HG03108 (cell line): Measurements from ENCODE around the gene ETHE1.
A peak's percentile ranks its signal among the peaks of the same experiment; 100 is the strongest.
"Not testable (repeated sequence)": the region's sequence is repeated elsewhere in the genome, so short reads cannot be mapped to it uniquely, and the experiment has no call there.

Source experiments
- ATAC-seq: cut with Tn5 transposase; IDR thresholded peaks from one replicate; pipeline ENCODE4 v1.9.1; 2021; ENCODE audit warnings: moderate library complexity; ENCODE audit not compliant: unreplicated experiment

Gene ETHE1

GRCh38 chr19:43552616-43553015, 25.6 kb upstream of the ETHE1 start:
- no peak for ATAC-seq

DNA sequence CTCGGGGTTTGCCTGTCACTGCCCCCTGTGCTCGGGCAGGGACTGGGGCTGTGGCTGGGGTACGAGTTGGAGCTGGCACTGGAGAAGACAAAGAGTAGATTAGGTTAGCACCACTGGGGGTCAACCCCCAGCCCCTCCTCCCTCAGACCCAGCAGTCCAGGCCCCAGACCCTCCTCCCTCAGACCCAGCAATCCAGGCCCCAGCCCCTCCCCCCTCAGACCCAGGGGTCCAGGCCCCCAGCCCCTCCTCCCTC, 25.1 kb upstream of the ETHE1 start:
- ATAC-seq, result no peak

- ATAC-seq, result no peak
These were observed 24.6 kb upstream of the ETHE1 start for GRCh38 chr19:43551399-43552197.

DNA sequence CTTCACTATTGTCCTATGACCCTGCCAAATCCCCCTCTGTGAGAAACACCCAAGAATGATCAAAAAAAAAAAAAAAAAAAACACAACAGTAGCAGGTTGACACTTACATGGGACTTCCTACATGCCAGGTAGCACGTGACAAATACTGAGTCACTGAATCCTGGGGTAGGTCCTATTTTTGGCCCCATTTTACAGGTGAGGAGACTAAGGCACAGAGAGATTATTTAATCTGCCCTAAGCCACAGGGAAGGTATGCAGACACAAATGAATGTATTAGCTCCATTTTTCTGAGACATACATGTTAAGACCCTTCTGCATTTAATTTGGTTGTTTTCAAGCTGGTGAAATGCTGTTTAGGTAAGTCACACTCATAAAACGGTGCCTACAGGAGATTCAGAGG, 21.7 kb upstream of the ETHE1 start:
- ATAC-seq, result no peak

DNA sequence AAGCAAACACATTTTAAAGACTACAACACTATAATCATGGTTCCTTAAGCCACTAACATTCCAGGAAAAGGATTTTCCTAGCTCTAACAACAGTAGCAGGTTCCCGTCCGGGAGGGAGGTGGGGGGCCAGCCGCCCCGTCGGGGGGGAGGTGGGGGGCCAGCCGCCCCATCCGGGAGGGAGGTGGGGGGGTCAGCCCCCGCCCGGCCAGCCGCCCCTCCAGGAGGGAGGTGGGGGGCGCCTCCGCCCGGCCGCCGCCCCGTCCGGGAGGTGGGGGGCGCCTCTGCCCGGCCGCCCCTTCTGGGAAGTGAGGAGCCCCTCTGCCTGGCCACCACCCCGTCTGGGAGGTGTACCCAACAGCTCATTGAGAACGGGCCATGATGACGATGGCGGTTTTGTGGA, 20.9 kb upstream of the ETHE1 start:
- not testable (repeated sequence) for ATAC-seq

DNA sequence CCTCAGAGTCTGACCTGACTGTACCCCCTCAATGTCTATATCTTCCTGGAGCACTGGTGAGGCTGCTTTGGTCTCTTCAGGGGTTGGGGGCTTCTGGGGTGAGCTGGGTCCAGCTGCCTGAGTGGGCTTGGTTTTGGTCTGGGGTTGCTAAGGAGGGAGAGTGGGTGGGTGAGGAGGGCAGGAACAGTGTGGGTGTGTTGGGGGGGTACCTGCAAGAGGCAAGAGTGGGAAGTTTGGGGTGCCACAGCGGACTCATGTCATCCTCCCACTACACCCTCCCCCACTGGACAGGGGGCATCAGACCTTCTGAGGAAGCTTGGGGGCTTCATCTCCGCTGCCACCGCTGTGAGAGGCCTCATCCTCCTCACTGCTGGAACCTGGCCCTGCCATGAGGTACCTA, 19.6 kb upstream of the ETHE1 start:
- ATAC-seq, result no peak

GRCh38 chr19:43545981-43546380, 19.0 kb upstream of the ETHE1 start:
- no peak for ATAC-seq

GRCh38 chr19:43545276-43545675, 18.3 kb upstream of the ETHE1 start:
- ATAC-seq, result no peak

DNA sequence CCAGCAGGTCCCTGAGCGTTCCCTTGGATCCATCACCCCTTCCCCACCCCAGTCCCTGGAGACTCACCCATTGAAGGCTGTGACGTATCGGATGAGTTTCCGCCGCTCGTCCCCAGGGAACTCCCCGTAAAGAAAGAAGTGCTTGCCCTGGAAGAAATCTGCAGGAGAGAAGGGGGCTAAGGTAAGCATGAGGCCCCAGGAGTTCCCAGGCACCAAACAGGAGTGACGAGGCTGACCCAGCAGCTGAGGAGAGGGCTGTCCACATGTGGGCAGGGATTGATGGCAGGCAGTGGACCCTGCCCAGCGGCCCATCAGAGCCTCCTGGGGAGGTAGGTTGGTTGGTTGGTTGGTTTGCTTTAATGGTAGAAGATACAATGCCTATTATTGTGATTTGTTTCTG, 17.1 kb upstream of the ETHE1 start:
- no peak for ATAC-seq

GRCh38 chr19:43541920-43542650, 15.1 kb upstream of the ETHE1 start:
- no peak for ATAC-seq

- no peak for ATAC-seq
These were observed 13.4 kb upstream of the ETHE1 start for GRCh38 chr19:43540381-43540780.

- ATAC-seq, result no peak
These were observed 11.9 kb upstream of the ETHE1 start for GRCh38 chr19:43538922-43539321.

GRCh38 chr19:43534816-43535761, 8.1 kb upstream of the ETHE1 start:
- no peak for ATAC-seq

DNA sequence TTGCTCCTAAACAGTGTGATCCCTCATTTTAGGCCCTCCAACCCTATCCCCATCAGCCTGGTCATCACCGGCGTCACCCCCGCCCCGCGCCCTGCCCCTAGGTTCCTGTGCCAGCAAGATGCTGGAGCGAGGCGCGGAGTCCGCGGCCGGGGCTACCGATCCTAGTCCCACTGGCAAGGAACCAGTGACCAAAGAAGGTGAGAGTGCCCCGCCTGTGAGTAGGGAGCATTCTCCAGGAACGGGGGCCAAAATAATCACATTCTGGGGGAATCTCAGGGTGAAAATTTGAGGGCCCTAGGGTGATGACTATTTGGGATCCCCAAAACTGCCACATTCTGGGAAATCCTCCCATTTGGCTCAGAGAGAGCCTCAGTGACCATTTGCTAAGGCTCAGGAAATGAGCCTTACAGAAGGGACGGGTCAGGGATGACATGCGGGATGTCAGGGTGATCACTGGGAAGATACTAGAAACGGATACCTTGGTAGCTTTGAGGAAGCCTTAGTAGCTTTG, 7.4 kb upstream of the ETHE1 start:
- no peak for ATAC-seq

- peak; percentile 39 for ATAC-seq
These were observed 6.7 kb upstream of the ETHE1 start for GRCh38 chr19:43533546-43534304.

DNA sequence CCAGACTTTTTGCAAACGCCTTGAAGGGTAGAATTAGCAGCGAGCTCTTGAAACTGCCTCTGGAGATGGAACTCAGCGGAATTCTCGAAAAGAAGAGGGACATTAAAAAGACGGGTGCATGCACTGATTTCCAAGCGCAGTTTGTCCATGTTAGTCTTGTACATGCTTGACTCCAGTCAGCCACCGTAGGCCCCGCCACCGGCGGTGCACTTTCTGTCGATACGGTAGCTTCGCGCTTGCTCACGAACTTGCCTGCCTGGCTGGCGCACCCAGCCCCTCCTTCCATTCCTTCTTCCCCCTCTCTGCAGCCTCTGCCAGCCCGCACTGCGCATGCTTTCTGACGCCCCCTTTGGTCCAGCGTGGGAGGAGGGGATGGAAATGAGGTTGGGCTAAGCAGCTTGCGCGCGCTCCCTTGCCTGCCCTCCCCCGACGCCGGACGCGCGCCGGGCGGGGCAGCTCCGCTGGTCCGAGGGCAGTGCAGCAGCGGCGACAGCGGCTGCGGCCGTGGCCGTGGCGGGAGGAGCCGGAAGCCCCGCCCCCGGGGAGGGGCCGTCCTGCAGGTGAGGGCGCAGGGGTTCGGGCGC, 6.1 kb upstream of the ETHE1 start, which contains the start of gene ZNF575:
TSS of gene ZNF575 (plus strand) at position 227 of the 584 bp plus-strand sequence. CDS start 1,235 bp downstream, outside the sequence.
- peak; percentile 54 for ATAC-seq

DNA sequence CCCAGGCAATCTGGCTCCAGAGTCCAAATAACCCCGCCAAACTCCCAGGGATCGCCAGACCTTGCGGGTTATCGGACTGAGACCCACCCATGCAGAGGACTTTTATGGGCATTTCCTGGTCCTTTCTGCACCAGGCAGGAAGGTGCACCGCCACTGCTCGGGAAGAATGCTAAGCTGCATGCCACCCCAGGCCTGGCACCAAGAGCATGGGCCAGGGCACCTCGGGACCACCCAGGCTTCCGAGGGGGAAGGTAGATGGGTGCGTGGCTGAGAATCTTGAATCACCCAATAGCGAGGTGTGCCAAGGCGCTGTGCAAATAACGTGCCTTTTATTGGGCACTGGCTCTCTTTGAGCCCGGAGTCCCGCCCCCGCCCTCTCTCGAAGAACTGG, 5.6 kb upstream of the ETHE1 start:
- peak; percentile 12 for ATAC-seq

GRCh38 chr19:43527860-43528622, 1.0 kb upstream of the ETHE1 start:
- no peak for ATAC-seq
